Central memory CD8-positive, alpha-beta T cell (primary cell): Measurements from ENCODE around the gene PON2.

Source experiments
- ATAC-seq: fragments of 150-1000 bp; cut with Tn5 transposase; replicated peaks from 2 replicates; pipeline ENCODE4 v1.10.0; 2022; ENCODE audit warnings: mild to moderate bottlenecking, moderate FRiP score, moderate number of reproducible peaks; ENCODE audit not compliant: poor library complexity, severe bottlenecking; ENCODE audit errors: extremely low read depth
- DNase-seq, 2 donors: peaks; one replicate each; pipeline ENCODE4 v3.0.0; 2021; ENCODE audit warnings: low spot score in 2 of 2
- H3K27ac Mint-ChIP-seq: one replicate; pipeline ENCODE4 v1.8.0; 2022; ENCODE audit warnings: low read depth, mild to moderate bottlenecking, moderate library complexity, mixed read lengths
- H3K27me3 Mint-ChIP-seq: one replicate; pipeline ENCODE4 v1.8.0; 2022; ENCODE audit warnings: mixed read lengths
- H3K36me3 Mint-ChIP-seq: one replicate; pipeline ENCODE4 v1.8.0; 2022; ENCODE audit warnings: mild to moderate bottlenecking, moderate library complexity, mixed read lengths; ENCODE audit not compliant: insufficient read depth
- H3K4me1 Mint-ChIP-seq: one replicate; pipeline ENCODE4 v1.8.0; 2022; ENCODE audit warnings: mixed read lengths
- H3K4me3 Mint-ChIP-seq: one replicate; pipeline ENCODE4 v1.8.0; 2022; ENCODE audit warnings: mild to moderate bottlenecking, moderate library complexity, mixed read lengths
- H3K9me3 Mint-ChIP-seq: one replicate; pipeline ENCODE4 v1.8.0; 2022; ENCODE audit warnings: mixed read lengths

Gene PON2

GRCh38 chr7:95411666-95412065 is 23.2 kb downstream of the PON2 start:
- no peak overlapping the region for H3K27ac Mint-ChIP-seq
- no peak for ATAC-seq
- H3K9me3 Mint-ChIP-seq: no peaks in the 10 kb centered on the region
- no peak for DNase-seq
- peaks cover 14% of the 10 kb centered on the region for H3K36me3 Mint-ChIP-seq
- no peaks in the 10 kb centered on the region for H3K27me3 Mint-ChIP-seq
- no peak overlapping the region for H3K4me3 Mint-ChIP-seq
- H3K4me1 Mint-ChIP-seq: no peaks in the 10 kb centered on the region

GRCh38 chr7:95411036-95411435 is 23.8 kb downstream of the PON2 start:
- H3K9me3 Mint-ChIP-seq: no peaks in the 10 kb centered on the region
- H3K36me3 Mint-ChIP-seq: peaks cover 14% of the 10 kb centered on the region
- DNase-seq (no peak), ATAC-seq (no peak)
- no peaks in the 10 kb centered on the region for H3K27me3 Mint-ChIP-seq
- no peaks in the 10 kb centered on the region for H3K4me1 Mint-ChIP-seq
- H3K27ac Mint-ChIP-seq: no peak overlapping the region
- no peak overlapping the region for H3K4me3 Mint-ChIP-seq

GRCh38 chr7:95407751-95408150 is 27.1 kb downstream of the PON2 start:
- DNase-seq (no peak), ATAC-seq (no peak)
- Mint-ChIP-seq H3K36me3 (peaks cover 14% of the 10 kb centered on the region), H3K4me1 (no peaks in the 10 kb centered on the region), H3K4me3 (no peak overlapping the region), H3K27me3 (no peaks in the 10 kb centered on the region), H3K27ac (no peak overlapping the region), H3K9me3 (no peaks in the 10 kb centered on the region)

GRCh38 chr7:95405800-95406199 is 29.0 kb downstream of the PON2 start:
- DNase-seq: no peak
- peaks cover 14% of the 10 kb centered on the region for H3K36me3 Mint-ChIP-seq
- H3K9me3 Mint-ChIP-seq: no peaks in the 10 kb centered on the region
- no peak for ATAC-seq
- H3K4me1 Mint-ChIP-seq: no peaks in the 10 kb centered on the region
- no peak overlapping the region for H3K4me3 Mint-ChIP-seq
- H3K27ac Mint-ChIP-seq: no peak overlapping the region
- H3K27me3 Mint-ChIP-seq: no peaks in the 10 kb centered on the region

- Mint-ChIP-seq H3K9me3 (no peaks in the 10 kb centered on the region), H3K27ac (no peak overlapping the region), H3K36me3 (peaks cover 12% of the 10 kb centered on the region), H3K4me1 (no peaks in the 10 kb centered on the region), H3K27me3 (no peaks in the 10 kb centered on the region), H3K4me3 (no peak overlapping the region)
- ATAC-seq (no peak), DNase-seq (no peak)
Observed at GRCh38 chr7:95405208-95405607, 29.6 kb downstream of the PON2 start.

- Mint-ChIP-seq H3K27ac (no peak overlapping the region), H3K27me3 (no peaks in the 10 kb centered on the region), H3K4me3 (no peak overlapping the region), H3K36me3 (peaks cover 7% of the 10 kb centered on the region), H3K4me1 (no peaks in the 10 kb centered on the region), H3K9me3 (no peaks in the 10 kb centered on the region)
- ATAC-seq: no peak
- no peak for DNase-seq
Observed at GRCh38 chr7:95404316-95404865, 30.4 kb downstream of the PON2 start.

- no peak for ATAC-seq
Observed at GRCh38 chr7:95398155-95398940, 36.5 kb downstream of the PON2 start.

GRCh38 chr7:95397381-95397780 is 37.4 kb downstream of the PON2 start:
- H3K27ac Mint-ChIP-seq: no peak overlapping the region
- no peaks in the 10 kb centered on the region for H3K9me3 Mint-ChIP-seq
- no peak overlapping the region for H3K4me3 Mint-ChIP-seq
- H3K36me3 Mint-ChIP-seq: peaks cover 2% of the 10 kb centered on the region
- ATAC-seq: no peak
- peaks cover 38% of the 10 kb centered on the region for H3K27me3 Mint-ChIP-seq
- no peaks in the 10 kb centered on the region for H3K4me1 Mint-ChIP-seq
- no peak for DNase-seq

More at GRCh38 chr7:95398155-95398940, 36.5 kb downstream of the PON2 start:
- Mint-ChIP-seq H3K36me3 (peaks cover 2% of the 10 kb centered on the region), H3K9me3 (no peaks in the 10 kb centered on the region), H3K4me1 (no peaks in the 10 kb centered on the region), H3K27ac (no peak overlapping the region), H3K4me3 (no peak overlapping the region), H3K27me3 (peaks cover 28% of the 10 kb centered on the region)
- no peak for DNase-seq

- Mint-ChIP-seq H3K27ac (no peak within 1 kb of the TSS), H3K36me3 (peaks cover 2% of the 10 kb centered on the region), H3K4me1 (no peaks in the 10 kb centered on the region), H3K4me3 (peak within 1 kb of the TSS; percentile 35), H3K27me3 (peaks cover 41% of the 10 kb centered on the region), H3K9me3 (no peaks in the 10 kb centered on the region)
- DNase-seq (no peak), ATAC-seq (peak; percentile 65)
Observed at GRCh38 chr7:95396136-95397032, 38.4 kb downstream of the PON2 start, which contains the start of gene PON3. PON3 (minus strand) TSS chr7:95396375; CDS start chr7:95396350, 25 bp downstream.

- H3K4me3 Mint-ChIP-seq: peak overlapping the region; percentile 35
- peaks cover 2% of the 10 kb centered on the region for H3K36me3 Mint-ChIP-seq
- no peaks in the 10 kb centered on the region for H3K9me3 Mint-ChIP-seq
- H3K4me1 Mint-ChIP-seq: no peaks in the 10 kb centered on the region
- DNase-seq: no peak
- no peak overlapping the region for H3K27ac Mint-ChIP-seq
- no peak for ATAC-seq
- peaks cover 41% of the 10 kb centered on the region for H3K27me3 Mint-ChIP-seq
Observed at GRCh38 chr7:95395755-95396135, 39.1 kb downstream of the PON2 start.

- ATAC-seq: no peak
- Mint-ChIP-seq H3K36me3 (peaks cover 2% of the 10 kb centered on the region), H3K27ac (no peak overlapping the region), H3K9me3 (no peaks in the 10 kb centered on the region), H3K27me3 (peaks cover 41% of the 10 kb centered on the region), H3K4me1 (no peaks in the 10 kb centered on the region), H3K4me3 (no peak overlapping the region)
- no peak for DNase-seq
Observed at GRCh38 chr7:95394370-95394769, 40.5 kb downstream of the PON2 start.

- no peaks in the 10 kb centered on the region for H3K4me1 Mint-ChIP-seq
- DNase-seq (no peak), ATAC-seq (no peak)
- H3K9me3 Mint-ChIP-seq: peaks cover 7% of the 10 kb centered on the region
- H3K27ac Mint-ChIP-seq: no peak overlapping the region
- H3K27me3 Mint-ChIP-seq: peaks cover 44% of the 10 kb centered on the region
- H3K36me3 Mint-ChIP-seq: no peaks in the 10 kb centered on the region
- no peak overlapping the region for H3K4me3 Mint-ChIP-seq
Observed at GRCh38 chr7:95391761-95392160, 43.1 kb downstream of the PON2 start.
